ENCODE results near the gene UBAC1.

DNA sequence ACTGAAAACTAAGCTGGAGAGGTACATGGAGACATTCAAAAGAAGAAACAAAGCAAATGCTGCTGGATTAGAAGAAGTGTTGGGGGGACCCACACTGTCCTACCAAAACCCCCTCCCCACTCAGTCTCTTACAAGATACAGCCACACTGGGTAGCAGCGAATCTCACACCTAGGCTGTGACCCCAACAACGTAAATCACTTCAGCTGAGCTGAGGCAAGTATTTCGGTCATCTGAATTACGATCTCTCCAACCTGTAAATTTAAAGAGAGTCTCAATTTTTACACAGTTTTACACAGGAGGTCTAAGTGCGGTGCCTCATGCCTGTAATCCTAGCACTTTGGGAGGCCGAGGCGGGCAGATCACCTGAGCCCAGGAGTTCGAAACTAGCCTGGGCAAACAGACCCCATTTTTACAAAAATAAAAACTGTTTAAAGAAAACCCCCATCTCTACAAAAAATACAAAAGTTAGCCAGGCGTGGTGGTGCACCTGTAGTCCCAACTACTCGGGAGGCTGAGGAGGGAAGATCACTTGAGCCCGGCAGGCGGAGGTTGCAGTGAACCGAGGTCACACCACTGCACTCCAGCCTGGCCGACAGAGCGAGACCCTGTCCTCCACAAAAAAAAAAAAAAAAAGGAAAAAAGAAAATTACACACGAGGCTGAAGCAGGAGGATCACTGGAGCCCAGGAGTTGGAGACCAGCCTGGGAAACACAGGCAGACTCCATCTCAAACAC lies 57.2 kb downstream of the UBAC1 start:
- TF ChIP-seq, protein P1, sequence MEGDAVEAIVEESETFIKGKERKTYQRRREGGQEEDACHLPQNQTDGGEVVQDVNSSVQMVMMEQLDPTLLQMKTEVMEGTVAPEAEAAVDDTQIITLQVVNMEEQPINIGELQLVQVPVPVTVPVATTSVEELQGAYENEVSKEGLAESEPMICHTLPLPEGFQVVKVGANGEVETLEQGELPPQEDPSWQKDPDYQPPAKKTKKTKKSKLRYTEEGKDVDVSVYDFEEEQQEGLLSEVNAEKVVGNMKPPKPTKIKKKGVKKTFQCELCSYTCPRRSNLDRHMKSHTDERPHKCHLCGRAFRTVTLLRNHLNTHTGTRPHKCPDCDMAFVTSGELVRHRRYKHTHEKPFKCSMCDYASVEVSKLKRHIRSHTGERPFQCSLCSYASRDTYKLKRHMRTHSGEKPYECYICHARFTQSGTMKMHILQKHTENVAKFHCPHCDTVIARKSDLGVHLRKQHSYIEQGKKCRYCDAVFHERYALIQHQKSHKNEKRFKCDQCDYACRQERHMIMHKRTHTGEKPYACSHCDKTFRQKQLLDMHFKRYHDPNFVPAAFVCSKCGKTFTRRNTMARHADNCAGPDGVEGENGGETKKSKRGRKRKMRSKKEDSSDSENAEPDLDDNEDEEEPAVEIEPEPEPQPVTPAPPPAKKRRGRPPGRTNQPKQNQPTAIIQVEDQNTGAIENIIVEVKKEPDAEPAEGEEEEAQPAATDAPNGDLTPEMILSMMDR (IDR thresholded peaks at IDR 0.05) = no peak
- TF ChIP-seq POLR2A (IDR thresholded peaks at IDR 0.05) = no peak
